Naive thymus-derived CD4-positive, alpha-beta T cell (primary cell): Measurements from ENCODE around the gene MBLAC1. TPM values are rescaled to one million over a fixed set of nuclear protein-coding genes. Genes with fewer than 3 reads are reported as not detected.
A peak's percentile ranks its signal among the peaks of the same experiment; 100 is the strongest.

Source experiments
- ATAC-seq: fragments of 150-1000 bp; cut with Tn5 transposase; 2 replicates; pipeline ENCODE4 v1.10.0; 2021; ENCODE audit warnings: mild to moderate bottlenecking, moderate library complexity
- CTCF ChIA-PET: fragments of 350-600 bp; sonication (Branson Sonifier 250); formaldehyde crosslinking; loops from one replicate; lab custom pipeline; 2021; ENCODE audit warnings: antibody characterized with exemption; lab: Charles Lee
- POLR2A ChIA-PET: fragments of 350-600 bp; sonication (Branson Sonifier 250); formaldehyde crosslinking; loops from one replicate; lab custom pipeline; 2021; ENCODE audit warnings: antibody characterized with exemption, inconsistent platforms; lab: Charles Lee
- DNase-seq, 9 donors: peaks; one replicate each; pipeline versions ENCODE4 v3.0.0 to v3.0.0-alpha.2; 2020 to 2022; ENCODE audit warnings: mixed read lengths in 1 of 9
- H3K27ac ChIP-seq: one replicate; pipeline ENCODE4 v1.7.0; 2013; ENCODE audit warnings: mild to moderate bottlenecking, low read depth, low read length, moderate library complexity
- H3K27me3 ChIP-seq, 2 donors: one replicate each; pipeline ENCODE4 v1.7.0; 2013; ENCODE audit warnings: low read length in 2 of 2, mild to moderate bottlenecking in 2 of 2, moderate library complexity in 2 of 2; ENCODE audit not compliant: control insufficient read depth in 2 of 2, insufficient read depth in 2 of 2
- H3K36me3 ChIP-seq, 3 experiments: 1 replicate in 2 of 3; 2 replicates in 1 of 3; pipeline ENCODE4 v1.7.0; 2013; ENCODE audit warnings: low read length in 3 of 3, mild to moderate bottlenecking in 3 of 3, moderate library complexity in 1 of 3; ENCODE audit not compliant: insufficient read depth in 3 of 3, control insufficient read depth in 2 of 3
- H3K4me1 ChIP-seq, 2 donors: one replicate each; pipeline ENCODE4 v1.7.0; 2013; ENCODE audit warnings: low read length in 2 of 2, mild to moderate bottlenecking in 2 of 2, moderate library complexity in 1 of 2; ENCODE audit not compliant: control insufficient read depth in 2 of 2, insufficient read depth in 2 of 2
- H3K4me3 ChIP-seq: 2 replicates; pipeline ENCODE4 v1.7.0; 2013; ENCODE audit warnings: mild to moderate bottlenecking, low read length
- H3K9me3 ChIP-seq, 3 experiments: 1 replicate in 2 of 3; 2 replicates in 1 of 3; pipeline ENCODE4 v1.7.0; 2013; ENCODE audit warnings: low read length in 3 of 3; ENCODE audit not compliant: control insufficient read depth in 2 of 3
- H3K27ac Mint-ChIP-seq, 9 donors: one replicate each; pipeline ENCODE4 v1.8.0; 2020 to 2022; ENCODE audit warnings: mixed read lengths in 9 of 9, mild to moderate bottlenecking in 8 of 9, moderate library complexity in 5 of 9, inconsistent platforms in 2 of 9
- H3K27me3 Mint-ChIP-seq, 5 donors: one replicate each; pipeline ENCODE4 v1.8.0; 2021 to 2022; ENCODE audit warnings: mixed read lengths in 5 of 5, mild to moderate bottlenecking in 1 of 5
- H3K36me3 Mint-ChIP-seq, 5 donors: one replicate each; pipeline ENCODE4 v1.8.0; 2020 to 2022; ENCODE audit warnings: mixed read lengths in 5 of 5, mild to moderate bottlenecking in 3 of 5, inconsistent platforms in 1 of 5
- H3K4me1 Mint-ChIP-seq, 7 donors: one replicate each; pipeline ENCODE4 v1.8.0; 2020 to 2022; ENCODE audit warnings: mixed read lengths in 7 of 7, mild to moderate bottlenecking in 3 of 7, inconsistent platforms in 1 of 7
- H3K4me3 Mint-ChIP-seq, 10 donors: one replicate each; pipeline ENCODE4 v1.8.0; 2020 to 2022; ENCODE audit warnings: mild to moderate bottlenecking in 10 of 10, mixed read lengths in 10 of 10, moderate library complexity in 6 of 10, inconsistent platforms in 2 of 10
- H3K9me3 Mint-ChIP-seq, 11 donors: one replicate each; pipeline ENCODE4 v1.8.0; 2020 to 2022; ENCODE audit warnings: mixed read lengths in 11 of 11, mild to moderate bottlenecking in 4 of 11, inconsistent platforms in 1 of 11, moderate library complexity in 1 of 11
- intact Hi-C, 2 donors: fragments of 100-400 bp; cut with micrococcal nuclease; formaldehyde crosslinking; loops; one replicate each; pipeline ENCODE4 v1.15.1; 2023
- polyA plus RNA-seq, 2 donors: library from polyadenylated mRNA; unstranded; fragments of 300-500 nt; fragmentation: Illumina TruSeq; gene quantifications; one replicate each; pipeline ENCODE4 v1.2.3, GENCODE V29; 2021
- total RNA-seq, 6 experiments: library from RNA in 5 of 6; stranded (reverse) in 5 of 6; gene quantifications; 1 replicate in 5 of 6; 2 replicates in 1 of 6; pipeline ENCODE4 v1.2.3 and lab custom pipeline; 2021 to 2026

Gene MBLAC1
- total and polyA plus RNA-seq, 7 experiments from 2014 or later = 1.5 to 6.3 (median 4.5) TPM

- Mint-ChIP-seq H3K27me3 (no peaks in the 10 kb centered on the region), H3K9me3 (no peaks in the 10 kb centered on the region), H3K4me3 (peak overlapping the region; percentile 83 to 93 (median 87)), H3K27ac (peak overlapping the region; percentile 57 to 92 (median 86)), H3K4me1 (peaks cover 45 to 82% (median 69%) of the 10 kb centered on the region in 7 donors), H3K36me3 (peaks cover 0 to 24% (median 9%) of the 10 kb centered on the region in 5 donors)
- ATAC-seq = peak; percentile 38
- no peaks in the 10 kb centered on the region for H3K27me3 ChIP-seq
- H3K27ac ChIP-seq = peak overlapping the region; percentile 88
- intact Hi-C loops = no loop called here
- H3K9me3 ChIP-seq = no peaks in the 10 kb centered on the region
- CTCF ChIA-PET = interaction anchor here (1.5 to 4.8 kb wide), 4 partner anchors 8 to 61 kb away, joined by 4 to 16 read pairs (median 6); partner anchors contain the start of genes GAL3ST4, GPC2, LAMTOR4 and STAG3
- POLR2A ChIA-PET = interaction anchor here (1.0 to 23.1 kb wide), 9 partner anchors 6 to 59 kb away, joined by 3 to 383 read pairs (median 7); partner anchors contain the start of genes GAL3ST4, GPC2, LAMTOR4 and STAG3
- H3K36me3 ChIP-seq = peaks cover 0 to 53% (median 16%) of the 10 kb centered on the region in 3 experiments
- H3K4me3 ChIP-seq = no peak overlapping the region
- DNase-seq = peak in 2 of 9 donors; percentile 19 to 40
- peaks cover 7 to 33% of the 10 kb centered on the region in 2 donors for H3K4me1 ChIP-seq
Measured at GRCh38 chr7:100156331-100157068, 29.7 kb downstream of the MBLAC1 start.

GRCh38 chr7:100157069-100157333 is 30.2 kb downstream of the MBLAC1 start:
- no peaks in the 10 kb centered on the region for H3K27me3 Mint-ChIP-seq
- DNase-seq (no peak), ATAC-seq (no peak)
- intact Hi-C loops = no loop called here
- peak overlapping the region; percentile 83 to 93 (median 87) for H3K4me3 Mint-ChIP-seq
- H3K9me3 Mint-ChIP-seq = no peaks in the 10 kb centered on the region
- ChIA-PET CTCF (interaction anchor here (1.5 to 4.8 kb wide), 4 partner anchors 9 to 61 kb away, joined by 4 to 16 read pairs (median 6); partner anchors contain the start of genes GAL3ST4, GPC2, LAMTOR4 and STAG3), POLR2A (interaction anchor here (1.0 to 23.1 kb wide), 11 partner anchors 6 to 58 kb away, joined by 3 to 383 read pairs (median 5); partner anchors contain the start of genes GAL3ST4, GPC2, LAMTOR4 and STAG3)
- Histone ChIP-seq H3K9me3 (no peaks in the 10 kb centered on the region), H3K27ac (peak overlapping the region; percentile 88), H3K4me3 (peak overlapping the region; percentile 79), H3K36me3 (peaks cover 0 to 48% (median 16%) of the 10 kb centered on the region in 3 experiments), H3K4me1 (peaks cover 7 to 32% of the 10 kb centered on the region in 2 donors), H3K27me3 (no peaks in the 10 kb centered on the region)
- H3K4me1 Mint-ChIP-seq = peaks cover 43 to 82% (median 70%) of the 10 kb centered on the region in 7 donors
- peaks cover 0 to 24% (median 9%) of the 10 kb centered on the region in 5 donors for H3K36me3 Mint-ChIP-seq
- H3K27ac Mint-ChIP-seq = peak overlapping the region; percentile 57 to 92 (median 86)

- Histone ChIP-seq H3K27ac (peak overlapping the region; percentile 88), H3K4me3 (peak overlapping the region; percentile 79), H3K4me1 (peaks cover 7 to 26% of the 10 kb centered on the region in 2 donors), H3K9me3 (no peaks in the 10 kb centered on the region), H3K27me3 (no peaks in the 10 kb centered on the region), H3K36me3 (peaks cover 0 to 48% (median 14%) of the 10 kb centered on the region in 3 experiments)
- ChIA-PET POLR2A (interaction anchor here (0.6 to 23.1 kb wide), 13 partner anchors 6 to 169 kb away, joined by 3 to 383 read pairs (median 5); partner anchors contain the start of genes GAL3ST4, GPC2, LAMTOR4 and STAG3), CTCF (interaction anchor here (0.6 to 4.8 kb wide), 6 partner anchors 9 to 186 kb away, joined by 3 to 16 read pairs (median 4); partner anchors contain the start of genes GAL3ST4, GPC2, LAMTOR4 and STAG3)
- DNase-seq (no peak), ATAC-seq (peak; percentile 2)
- Mint-ChIP-seq H3K27me3 (no peaks in the 10 kb centered on the region), H3K4me3 (peak overlapping the region; percentile 83 to 93 (median 87)), H3K9me3 (no peaks in the 10 kb centered on the region), H3K36me3 (peaks cover 0 to 18% (median 7%) of the 10 kb centered on the region in 5 donors), H3K27ac (peak overlapping the region; percentile 68 to 92 (median 86)), H3K4me1 (peaks cover 38 to 81% (median 66%) of the 10 kb centered on the region in 7 donors)
- intact Hi-C loops = loop anchor here (1.0 to 2.0 kb wide), 4 partner anchors 9 to 51 kb away; partner anchors contain the start of genes GPC2 (in 2 of the 2), LAMTOR4 (in 2 of the 2) and STAG3 (in 2 of the 2)
Measured at GRCh38 chr7:100157334-100158228, 30.8 kb downstream of the MBLAC1 start.

- peaks cover 0 to 40% (median 7%) of the 10 kb centered on the region in 3 experiments for H3K36me3 ChIP-seq
- peaks cover 0 to 16% (median 5%) of the 10 kb centered on the region in 5 donors for H3K36me3 Mint-ChIP-seq
- DNase-seq = peak; percentile 79 to 95 (median 88)
Measured at GRCh38 chr7:100158229-100159098, 31.7 kb downstream of the MBLAC1 start, which contains the start of gene TRAPPC14. Gene TRAPPC14 (minus strand): TSS chr7:100158723. CDS start chr7:100158499, 224 bp downstream.

GRCh38 chr7:100159099-100159623 is 32.4 kb downstream of the MBLAC1 start:
- H3K36me3 Mint-ChIP-seq = peaks cover 0 to 16% (median 5%) of the 10 kb centered on the region in 5 donors
- Histone ChIP-seq H3K9me3 (no peaks in the 10 kb centered on the region), H3K36me3 (peaks cover 0 to 33% (median 6%) of the 10 kb centered on the region in 3 experiments), H3K27me3 (no peaks in the 10 kb centered on the region), H3K4me3 (peak overlapping the region; percentile 79), H3K4me1 (peaks cover 13 to 42% of the 10 kb centered on the region in 2 donors), H3K27ac (peak overlapping the region; percentile 88)
- ATAC-seq (no peak), DNase-seq (no peak)
- peak overlapping the region; percentile 81 to 90 (median 84) for H3K4me3 Mint-ChIP-seq
- H3K4me1 Mint-ChIP-seq = peaks cover 34 to 81% (median 67%) of the 10 kb centered on the region in 7 donors
- POLR2A ChIA-PET = interaction anchor here (0.6 to 23.1 kb wide), 6 partner anchors 4 to 609 kb away, joined by 3 to 383 read pairs (median 165); partner anchors contain the start of genes GAL3ST4, GPC2, LAMTOR4 and STAG3
- no peaks in the 10 kb centered on the region for H3K27me3 Mint-ChIP-seq
- peak overlapping the region; percentile 57 to 98 (median 86) for H3K27ac Mint-ChIP-seq
- H3K9me3 Mint-ChIP-seq = no peaks in the 10 kb centered on the region
- intact Hi-C loops = loop anchor here in 1 of 2 donors (2.0 kb wide), 1 partner anchor 50 kb away; no protein-coding TSS in a partner anchor
- CTCF ChIA-PET = interaction anchor here (1.2 to 4.8 kb wide), 4 partner anchors 8 to 59 kb away, joined by 3 to 16 read pairs (median 5); partner anchors contain the start of genes GAL3ST4 and LAMTOR4

More at GRCh38 chr7:100158229-100159098, 31.7 kb downstream of the MBLAC1 start, which contains the start of gene TRAPPC14:
- no peaks in the 10 kb centered on the region for H3K9me3 ChIP-seq
- Mint-ChIP-seq H3K4me3 (peak within 1 kb of the TSS; percentile 83 to 93 (median 88)), H3K27ac (peak within 1 kb of the TSS; percentile 77 to 98 (median 89)), H3K27me3 (no peaks in the 10 kb centered on the region), H3K4me1 (peaks cover 39 to 81% (median 66%) of the 10 kb centered on the region in 7 donors), H3K9me3 (no peaks in the 10 kb centered on the region)
- ATAC-seq = peak; percentile 93
- peak within 1 kb of the TSS; percentile 88 for H3K27ac ChIP-seq
- H3K4me3 ChIP-seq = peak within 1 kb of the TSS; percentile 79
- POLR2A ChIA-PET = interaction anchor here (0.6 to 23.1 kb wide), 12 partner anchors 5 to 609 kb away, joined by 3 to 383 read pairs (median 6); partner anchors contain the start of genes GAL3ST4, GPC2, LAMTOR4 and STAG3
- no peaks in the 10 kb centered on the region for H3K27me3 ChIP-seq
- CTCF ChIA-PET = interaction anchor here (0.6 to 4.8 kb wide), 5 partner anchors 9 to 185 kb away, joined by 3 to 16 read pairs (median 4); partner anchors contain the start of genes GAL3ST4 and LAMTOR4
- H3K4me1 ChIP-seq = peaks cover 13 to 35% of the 10 kb centered on the region in 2 donors
- intact Hi-C loops = loop anchor here (1.0 to 2.0 kb wide), 4 partner anchors 8 to 50 kb away; partner anchors contain the start of genes GPC2 (in 2 of the 2), LAMTOR4 (in 2 of the 2) and STAG3 (in 2 of the 2)
